ENCODE results near the gene LY6G5C.

Gene LY6G5C

GRCh38 chr6:31639043-31639442 lies 41.8 kb downstream of the LY6G5C start:
- TF ChIP-seq ZFX (IDR thresholded peaks at IDR 0.05), result no peak
- TF ChIP-seq CTCF (conservative IDR thresholded peaks at IDR 0.05), result no peak
- no peak overlapping the region for H3K27ac ChIP-seq

- no peak overlapping the region for H3K27ac ChIP-seq
- TF ChIP-seq ZFX (IDR thresholded peaks at IDR 0.05) (no peak), CTCF (conservative IDR thresholded peaks at IDR 0.05) (no peak)
These were observed 43.9 kb downstream of the LY6G5C start for GRCh38 chr6:31636698-31637596.

GRCh38 chr6:31634969-31635575 lies 45.8 kb downstream of the LY6G5C start:
- no peak for TF ChIP-seq ZFX (IDR thresholded peaks at IDR 0.05)

GRCh38 chr6:31634131-31634530 lies 46.7 kb downstream of the LY6G5C start:
- no peak overlapping the region for H3K27ac ChIP-seq
- TF ChIP-seq ZFX (IDR thresholded peaks at IDR 0.05) (no peak), CTCF (conservative IDR thresholded peaks at IDR 0.05) (no peak)

More at GRCh38 chr6:31634969-31635575, 45.8 kb downstream of the LY6G5C start:
- no peak overlapping the region for H3K27ac ChIP-seq

GRCh38 chr6:31633447-31633846 lies 47.4 kb downstream of the LY6G5C start:
- no peak overlapping the region for H3K27ac ChIP-seq
- no peak for TF ChIP-seq ZFX (IDR thresholded peaks at IDR 0.05)

- no peak overlapping the region for H3K27ac ChIP-seq
- TF ChIP-seq CTCF (conservative IDR thresholded peaks at IDR 0.05) (no peak), ZFX (IDR thresholded peaks at IDR 0.05) (no peak)
These were observed 48.5 kb downstream of the LY6G5C start for GRCh38 chr6:31632279-31632946.

- H3K27ac ChIP-seq, result no peak overlapping the region
- TF ChIP-seq CTCF (conservative IDR thresholded peaks at IDR 0.05) (no peak), ZFX (IDR thresholded peaks at IDR 0.05) (no peak)
These were observed 49.1 kb downstream of the LY6G5C start for GRCh38 chr6:31631681-31632278.

- TF ChIP-seq ZFX (IDR thresholded peaks at IDR 0.05), result no peak
- TF ChIP-seq CTCF (conservative IDR thresholded peaks at IDR 0.05), result no peak
These were observed 49.7 kb downstream of the LY6G5C start for GRCh38 chr6:31631209-31631608.

More at GRCh38 chr6:31631209-31631608, 49.7 kb downstream of the LY6G5C start:
- H3K27ac ChIP-seq, result no peak overlapping the region
